Measurements from ENCODE around the gene MBNL3. TPM values are rescaled to one million over a fixed set of nuclear protein-coding genes. Genes with fewer than 3 reads are reported as not detected.

MBNL3 gene, protein sequence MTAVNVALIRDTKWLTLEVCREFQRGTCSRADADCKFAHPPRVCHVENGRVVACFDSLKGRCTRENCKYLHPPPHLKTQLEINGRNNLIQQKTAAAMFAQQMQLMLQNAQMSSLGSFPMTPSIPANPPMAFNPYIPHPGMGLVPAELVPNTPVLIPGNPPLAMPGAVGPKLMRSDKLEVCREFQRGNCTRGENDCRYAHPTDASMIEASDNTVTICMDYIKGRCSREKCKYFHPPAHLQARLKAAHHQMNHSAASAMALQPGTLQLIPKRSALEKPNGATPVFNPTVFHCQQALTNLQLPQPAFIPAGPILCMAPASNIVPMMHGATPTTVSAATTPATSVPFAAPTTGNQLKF
- total RNA-seq (2021; fragmentation: NEBNext Ultra II Directional; extraction: Animal tissue kit (Norgen Biotek cat#: 25700)): under 1 TPM; 0.17 to 0.66 (median 0.38) TPM
- long read RNA-seq: 0 reads

DNA sequence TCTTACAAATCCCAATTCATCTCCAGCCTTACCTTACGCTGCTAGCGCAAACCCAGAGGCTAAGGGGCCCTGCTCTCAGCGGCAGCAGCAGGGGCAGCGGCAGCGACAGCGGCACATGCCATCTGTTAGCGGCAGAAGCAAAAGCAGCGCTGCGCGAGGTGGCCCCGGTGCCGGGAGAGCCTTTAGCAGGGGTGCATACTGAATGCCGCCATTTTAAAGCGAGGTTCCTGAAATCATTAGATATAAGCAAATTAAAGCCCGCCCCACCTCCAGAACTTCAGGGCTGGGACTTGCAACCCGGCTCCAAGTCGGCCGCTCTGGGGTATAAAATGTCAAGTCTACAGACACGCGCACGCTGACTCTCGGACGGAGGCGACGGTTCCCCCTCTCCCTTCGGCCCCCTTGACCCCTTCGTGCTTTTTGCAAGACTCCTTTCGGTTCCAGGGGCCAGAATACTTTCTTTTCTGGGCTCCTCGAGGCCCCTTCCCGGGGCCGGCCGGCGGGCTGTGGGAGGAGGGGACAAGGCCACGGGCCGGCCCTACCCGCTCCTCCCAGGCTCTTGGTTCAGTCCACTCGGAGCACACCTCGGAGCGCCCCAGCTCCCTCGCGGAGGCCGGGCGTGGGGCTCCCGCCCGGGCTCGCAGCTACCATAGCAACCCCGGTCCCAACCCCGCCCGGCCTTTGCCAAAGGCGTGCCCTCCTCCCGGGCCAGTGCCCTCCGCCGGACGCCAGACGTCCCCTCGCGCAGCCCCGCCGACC lies at the start of gene MBNL3:
TSS of gene MBNL3 (minus strand) at position 220 of the 759 bp plus-strand sequence. CDS start 49,427 bp downstream, outside the sequence.
- no peaks in the 10 kb centered on the region for H3K36me3 Mint-ChIP-seq (ENCODE audit: low read depth)
- TF ChIP-seq CTCF (IDR thresholded peaks at IDR 0.05): no peak
- peak within 1 kb of the TSS; percentile 88 for H3K4me3 Mint-ChIP-seq
- peak; percentile 10 for DNase-seq
- H3K27ac Mint-ChIP-seq: peak within 1 kb of the TSS; percentile 53; the same call in 1 of the 2 replicates
- H3K9me3 Mint-ChIP-seq: no peaks in the 10 kb centered on the region
- H3K4me1 Mint-ChIP-seq (ENCODE audit: low read depth): peaks cover 5% of the 10 kb centered on the region; the same call in 1 of the 2 replicates
- peaks cover 8% of the 10 kb centered on the region for H3K27me3 Mint-ChIP-seq (ENCODE audit: insufficient read depth)

DNA sequence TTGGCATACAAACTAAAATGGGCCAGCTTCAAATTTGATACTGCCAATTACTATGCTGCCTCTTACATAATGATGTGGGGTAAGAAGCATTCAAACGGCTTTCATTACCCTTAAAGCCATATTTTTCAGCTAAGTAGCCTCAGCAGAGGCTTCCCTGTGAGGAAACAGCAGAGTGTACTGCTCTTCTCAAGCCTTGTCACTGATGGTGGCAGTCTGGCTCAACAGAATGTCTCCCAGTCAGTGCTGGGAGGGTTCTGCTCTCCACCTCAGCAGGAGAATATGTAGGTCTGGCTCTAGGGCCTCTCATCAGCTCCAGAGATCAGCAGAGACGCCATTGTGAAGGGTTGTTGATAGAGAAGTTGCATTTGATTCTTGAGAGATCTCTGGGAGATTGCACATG lies 44.6 kb upstream of the MBNL3 start:
- peaks cover 2% of the 10 kb centered on the region; the same call in 1 of the 2 replicates for H3K27me3 Mint-ChIP-seq (ENCODE audit: insufficient read depth)
- no peak for DNase-seq
- H3K4me3 Mint-ChIP-seq: no peak overlapping the region
- H3K27ac Mint-ChIP-seq: no peak overlapping the region
- no peaks in the 10 kb centered on the region for H3K9me3 Mint-ChIP-seq
- TF ChIP-seq CTCF (IDR thresholded peaks at IDR 0.05): no peak
- no peaks in the 10 kb centered on the region for H3K36me3 Mint-ChIP-seq (ENCODE audit: low read depth)
- H3K4me1 Mint-ChIP-seq (ENCODE audit: low read depth): no peaks in the 10 kb centered on the region

- TF ChIP-seq CTCF (IDR thresholded peaks at IDR 0.05): no peak
- H3K27me3 Mint-ChIP-seq (ENCODE audit: insufficient read depth): peaks cover 2% of the 10 kb centered on the region; the same call in 1 of the 2 replicates
- no peak for DNase-seq
- H3K9me3 Mint-ChIP-seq: no peaks in the 10 kb centered on the region
- no peak overlapping the region for H3K4me3 Mint-ChIP-seq
- H3K4me1 Mint-ChIP-seq (ENCODE audit: low read depth): no peaks in the 10 kb centered on the region
- H3K27ac Mint-ChIP-seq: no peak overlapping the region
- H3K36me3 Mint-ChIP-seq (ENCODE audit: low read depth): no peaks in the 10 kb centered on the region
Observed at GRCh38 chrX:132532913-132533312, 44.1 kb upstream of the MBNL3 start.

- Mint-ChIP-seq H3K9me3 (no peaks in the 10 kb centered on the region), H3K27me3 (ENCODE audit: insufficient read depth) (peaks cover 2% of the 10 kb centered on the region; the same call in 1 of the 2 replicates), H3K4me3 (no peak overlapping the region), H3K36me3 (ENCODE audit: low read depth) (no peaks in the 10 kb centered on the region), H3K27ac (no peak overlapping the region), H3K4me1 (ENCODE audit: low read depth) (no peaks in the 10 kb centered on the region)
- no peak for DNase-seq
- no peak for TF ChIP-seq CTCF (IDR thresholded peaks at IDR 0.05)
Observed at GRCh38 chrX:132532097-132532496, 43.3 kb upstream of the MBNL3 start.

GRCh38 chrX:132520792-132521191 lies 32.0 kb upstream of the MBNL3 start:
- Mint-ChIP-seq H3K4me1 (ENCODE audit: low read depth) (no peaks in the 10 kb centered on the region), H3K27me3 (ENCODE audit: insufficient read depth) (no peaks in the 10 kb centered on the region; the same call in 1 of the 2 replicates), H3K27ac (no peak overlapping the region), H3K4me3 (no peak overlapping the region), H3K9me3 (no peaks in the 10 kb centered on the region), H3K36me3 (ENCODE audit: low read depth) (no peaks in the 10 kb centered on the region)
- DNase-seq: no peak
- no peak for TF ChIP-seq CTCF (IDR thresholded peaks at IDR 0.05)

Data from HFFc6 (cell line).